ENCODE measurements around the gene SLC18A3. TPM values are rescaled to one million over a fixed set of nuclear protein-coding genes. Genes with fewer than 3 reads are reported as not detected.

The SLC18A3 gene
- polyA plus RNA-seq, 1 experiment: not detected

- Histone ChIP-seq H3K27me3 (ENCODE audit: control insufficient read depth, insufficient read depth, low read length) (peaks cover 60% of the 10 kb centered on the region), H3K36me3 (ENCODE audit: control insufficient read depth, insufficient read depth, low read length) (no peaks in the 10 kb centered on the region), H3K4me3 (ENCODE audit: low read depth, low read length) (no peak overlapping the region)
- POLR2A ChIA-PET: no interaction called here
- TF ChIP-seq, protein P1, sequence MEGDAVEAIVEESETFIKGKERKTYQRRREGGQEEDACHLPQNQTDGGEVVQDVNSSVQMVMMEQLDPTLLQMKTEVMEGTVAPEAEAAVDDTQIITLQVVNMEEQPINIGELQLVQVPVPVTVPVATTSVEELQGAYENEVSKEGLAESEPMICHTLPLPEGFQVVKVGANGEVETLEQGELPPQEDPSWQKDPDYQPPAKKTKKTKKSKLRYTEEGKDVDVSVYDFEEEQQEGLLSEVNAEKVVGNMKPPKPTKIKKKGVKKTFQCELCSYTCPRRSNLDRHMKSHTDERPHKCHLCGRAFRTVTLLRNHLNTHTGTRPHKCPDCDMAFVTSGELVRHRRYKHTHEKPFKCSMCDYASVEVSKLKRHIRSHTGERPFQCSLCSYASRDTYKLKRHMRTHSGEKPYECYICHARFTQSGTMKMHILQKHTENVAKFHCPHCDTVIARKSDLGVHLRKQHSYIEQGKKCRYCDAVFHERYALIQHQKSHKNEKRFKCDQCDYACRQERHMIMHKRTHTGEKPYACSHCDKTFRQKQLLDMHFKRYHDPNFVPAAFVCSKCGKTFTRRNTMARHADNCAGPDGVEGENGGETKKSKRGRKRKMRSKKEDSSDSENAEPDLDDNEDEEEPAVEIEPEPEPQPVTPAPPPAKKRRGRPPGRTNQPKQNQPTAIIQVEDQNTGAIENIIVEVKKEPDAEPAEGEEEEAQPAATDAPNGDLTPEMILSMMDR (IDR thresholded peaks at IDR 0.05; ENCODE audit: insufficient read depth, low read depth, low read length): no peak
- CTCF ChIA-PET: no interaction called here
- no peak for DNase-seq (ENCODE audit: low read depth)
Measured at GRCh38 chr10:49614242-49615198, 4.4 kb downstream of the SLC18A3 start.

DNA sequence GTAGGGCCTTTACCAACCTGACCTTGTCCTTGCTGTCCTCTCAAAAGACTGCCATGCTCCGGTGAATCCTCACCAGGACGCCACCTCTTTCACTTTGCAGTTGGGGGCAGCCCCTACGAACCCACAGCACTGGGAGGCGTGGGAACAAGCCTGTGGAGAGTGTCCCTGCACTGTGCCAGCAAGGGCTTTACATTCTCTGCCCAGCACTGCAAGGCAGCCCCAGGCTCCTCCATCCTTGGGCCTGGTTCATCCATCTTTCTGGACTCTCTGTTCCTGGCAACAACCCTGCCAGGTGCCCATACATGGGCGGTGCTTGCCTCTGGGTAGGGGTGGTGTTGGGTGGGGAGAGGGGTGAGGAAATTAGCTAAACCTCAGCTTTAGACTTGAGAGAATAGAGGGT lies 5.1 kb downstream of the SLC18A3 start:
- Histone ChIP-seq H3K36me3 (ENCODE audit: control insufficient read depth, insufficient read depth, low read length) (no peaks in the 10 kb centered on the region), H3K4me3 (ENCODE audit: low read depth, low read length) (no peak overlapping the region), H3K27me3 (ENCODE audit: control insufficient read depth, insufficient read depth, low read length) (peaks cover 60% of the 10 kb centered on the region)
- ChIA-PET POLR2A (no interaction called here), CTCF (no interaction called here)
- TF ChIP-seq, protein P1 (IDR thresholded peaks at IDR 0.05; ENCODE audit: insufficient read depth, low read depth, low read length): no peak
- no peak for DNase-seq (ENCODE audit: low read depth)

GRCh38 chr10:49615721-49616120 lies 5.6 kb downstream of the SLC18A3 start:
- TF ChIP-seq, protein P1 (IDR thresholded peaks at IDR 0.05; ENCODE audit: insufficient read depth, low read depth, low read length): no peak
- no peak overlapping the region for H3K4me3 ChIP-seq (ENCODE audit: low read depth, low read length)
- peaks cover 56% of the 10 kb centered on the region for H3K27me3 ChIP-seq (ENCODE audit: control insufficient read depth, insufficient read depth, low read length)
- H3K36me3 ChIP-seq (ENCODE audit: control insufficient read depth, insufficient read depth, low read length): no peaks in the 10 kb centered on the region
- POLR2A ChIA-PET: no interaction called here
- no peak for DNase-seq (ENCODE audit: low read depth)
- CTCF ChIA-PET: no interaction called here

DNA sequence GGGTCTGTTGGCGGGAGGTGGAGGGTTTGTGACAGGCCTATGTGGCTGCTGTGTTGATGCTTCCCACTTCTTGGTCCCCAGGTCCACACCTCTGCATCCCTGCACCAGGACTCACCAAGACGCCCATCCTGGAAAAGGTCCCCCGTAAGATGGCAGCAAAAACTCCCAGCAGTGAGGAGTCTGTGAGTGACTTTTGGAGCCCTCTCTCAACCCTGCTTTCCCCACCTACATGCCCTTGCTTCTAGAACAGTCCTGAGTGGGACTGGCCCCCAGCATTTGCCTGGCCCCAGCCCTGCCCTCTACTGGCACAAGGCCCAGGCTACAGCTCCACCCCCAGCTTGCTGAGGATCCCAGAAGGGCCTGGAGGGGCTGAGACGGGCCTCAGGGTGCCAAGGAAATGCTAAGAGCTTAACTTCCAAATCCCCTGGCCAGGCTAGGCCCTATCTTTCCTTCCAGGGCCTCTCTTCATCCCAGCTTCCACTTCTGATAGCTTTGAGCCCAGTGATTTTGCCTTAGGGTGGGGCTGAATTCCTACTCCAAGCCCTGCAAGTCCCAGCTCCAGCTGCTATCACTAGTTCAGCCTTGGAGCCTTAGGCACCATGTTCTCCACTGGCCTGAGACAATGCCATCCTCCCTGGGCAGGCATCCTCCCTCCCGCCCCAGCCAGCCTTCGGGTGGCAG lies 6.5 kb downstream of the SLC18A3 start:
- ChIA-PET CTCF (no interaction called here), POLR2A (no interaction called here)
- DNase-seq (ENCODE audit: low read depth): no peak
- Histone ChIP-seq H3K4me3 (ENCODE audit: low read depth, low read length) (no peak overlapping the region), H3K36me3 (ENCODE audit: control insufficient read depth, insufficient read depth, low read length) (no peaks in the 10 kb centered on the region), H3K27me3 (ENCODE audit: control insufficient read depth, insufficient read depth, low read length) (peaks cover 50% of the 10 kb centered on the region)
- TF ChIP-seq, protein P1 (IDR thresholded peaks at IDR 0.05; ENCODE audit: insufficient read depth, low read depth, low read length): no peak

All from BJ (cell line).